K562 (cell line): ENCODE measurements around the gene OLAH. TPM values are rescaled to one million over a fixed set of nuclear protein-coding genes. Genes with fewer than 3 reads are reported as not detected.

ENCODE experiments used
- ATF2 ChIP-seq: sonication (generic); formaldehyde crosslinking; IDR thresholded peaks from 2 replicates; pipeline ENCODE4 v1.8.1; 2022; ENCODE audit warnings: missing genetic modification reagents
- ATF7 ChIP-seq: fragments of 450-650 bp; IDR thresholded peaks from 2 replicates; pipeline ENCODE4 v1.7.1; 2014; ENCODE audit warnings: mild to moderate bottlenecking, moderate library complexity
- CTCF ChIP-seq, 3 experiments: IDR thresholded peaks in 2 of 3; conservative IDR thresholded peaks in 1 of 3; 2 replicates each; pipeline ENCODE4 v1.5.1; 2011 to 2012; ENCODE audit warnings: low read length in 3 of 3, mild to moderate bottlenecking in 3 of 3, control low read depth in 2 of 3, improper control_type of control experiment in 1 of 3, inconsistent platforms in 1 of 3, low read depth in 1 of 3, mixed read lengths in 1 of 3, moderate library complexity in 1 of 3; ENCODE audit not compliant: insufficient read depth in 2 of 3
- DEAF1 ChIP-seq: fragments of 450-650 bp; formaldehyde crosslinking; IDR thresholded peaks from 2 replicates; pipeline ENCODE4 v1.4.0; 2020; ENCODE audit warnings: mild to moderate bottlenecking, moderate library complexity
- EHMT2 ChIP-seq: fragments of 450-650 bp; IDR thresholded peaks from 2 replicates; pipeline ENCODE4 v1.6.1; 2018; ENCODE audit warnings: antibody characterized with exemption
- HDAC8 ChIP-seq: fragments of 450-650 bp; IDR thresholded peaks from 2 replicates; pipeline ENCODE4 v1.6.1; 2016; ENCODE audit warnings: mild to moderate bottlenecking, missing genetic modification characterization, moderate library complexity, missing compliant biosample characterization
- KLF13 ChIP-seq: fragments of 450-650 bp; IDR thresholded peaks from 2 replicates; pipeline ENCODE4 v1.6.1; 2016; ENCODE audit warnings: missing genetic modification characterization, low read depth, mild to moderate bottlenecking, missing compliant biosample characterization, moderate library complexity, borderline replicate concordance
- RCOR1 ChIP-seq, 2 experiments: IDR thresholded peaks; 2 replicates each; pipeline ENCODE4 v1.6.1; 2012; ENCODE audit warnings: low read depth in 2 of 2, low read length in 2 of 2, borderline replicate concordance in 1 of 2, improper control_type of control experiment in 1 of 2
- RFX7 ChIP-seq: fragments of 250-450 bp; sonication (Bioruptor Pico); IDR thresholded peaks from 2 replicates; pipeline ENCODE4 v1.5.1; 2021; ENCODE audit warnings: mild to moderate bottlenecking
- SMC3 ChIP-seq: conservative IDR thresholded peaks from 2 replicates; pipeline ENCODE4 v1.6.1; 2011; ENCODE audit warnings: low read depth, low read length, improper control_type of control experiment; ENCODE audit not compliant: insufficient read depth
- SREBF1 ChIP-seq: fragments of 150-350 bp; IDR thresholded peaks from 2 replicates; pipeline ENCODE4 v1.6.1; 2014; ENCODE audit warnings: antibody characterized with exemption, low read depth, low read length, borderline replicate concordance
- TFAP4 ChIP-seq: sonication (generic); formaldehyde crosslinking; IDR thresholded peaks from 2 replicates; pipeline ENCODE4 v1.8.0; 2022; ENCODE audit warnings: missing genetic modification reagents, mild to moderate bottlenecking, moderate library complexity, borderline replicate concordance
- ZBTB2 ChIP-seq: fragments of 450-650 bp; IDR thresholded peaks from 2 replicates; pipeline ENCODE4 v1.6.1; 2016; ENCODE audit warnings: antibody characterized with exemption
- ZBTB9 ChIP-seq: fragments of 450-650 bp; formaldehyde crosslinking; IDR thresholded peaks from 2 replicates; pipeline ENCODE4 v1.4.0; 2020; ENCODE audit warnings: mild to moderate bottlenecking, moderate library complexity
- ZC3H4 ChIP-seq: sonication (generic); formaldehyde crosslinking; IDR thresholded peaks from 2 replicates; pipeline ENCODE4 v1.9.0; 2021; ENCODE audit warnings: missing genetic modification reagents, borderline replicate concordance
- ZNF212 ChIP-seq: fragments of 450-650 bp; formaldehyde crosslinking; IDR thresholded peaks from 2 replicates; pipeline ENCODE4 v1.4.0; 2020; ENCODE audit warnings: mild to moderate bottlenecking
- ZNF239 ChIP-seq: fragments of 250-450 bp; sonication (Bioruptor Pico); IDR thresholded peaks from 2 replicates; pipeline ENCODE4 v1.4.0; 2020; ENCODE audit warnings: mild to moderate bottlenecking
- polyA plus RNA-seq, 8 experiments: library from polyadenylated mRNA; depleted of rRNA in 4 of 8; stranded (reverse) in 5 of 8; unstranded in 3 of 8; fragments of >200 nt; fragmentation: Nextera tagmentation in 2 of 8; fragmentation: Illumina TruSeq in 1 of 8; extraction: Ambion mirVana in 2 of 8; extraction: Trizol in 1 of 8; gene quantifications; 2 replicates each; pipeline versions ENCODE4 v1.2.1 to v1.2.3, GENCODE V29; 2011 to 2014; ENCODE audit warnings: inconsistent platforms in 1 of 8, missing spikeins in 1 of 8
- total RNA-seq, 7 experiments: library from RNA; depleted of rRNA in 6 of 7; stranded (reverse); fragments of >200 nt in 6 of 7; fragmentation: Illumina TruSeq in 2 of 7; extraction: Trizol in 2 of 7; gene quantifications; 2 replicates each; pipeline versions ENCODE4 v1.2.1 to v1.2.3, GENCODE V29; 2011 to 2021; ENCODE audit warnings: low replicate concordance in 1 of 7

Gene OLAH
- total and polyA plus RNA-seq, 9 of the 15 experiments (the other 6 are each of a cell fraction or from before 2014, with no cell fraction given): 0.11 to 0.45 (median 0.18) TPM; not detected in 3

GRCh38 chr10:15106352-15107013 lies 62.7 kb downstream of the OLAH start (continued):
- no peak for TF ChIP-seq ZBTB9 (CRISPR knock-in tag)
- peak; percentile 87 for TF ChIP-seq DEAF1 (CRISPR knock-in tag)
- TF ChIP-seq SREBF1: no peak
- no peak for TF ChIP-seq EHMT2
- TF ChIP-seq ZC3H4 (CRISPR knock-in tag): no peak
- no peak for TF ChIP-seq KLF13 (tag)
- peak; percentile 29; the same call in 1 of the 2 replicates for TF ChIP-seq TFAP4 (CRISPR knock-in tag)
- no peak for TF ChIP-seq ZNF239 (CRISPR knock-in tag)
- no peak for TF ChIP-seq ATF7
- no peak for TF ChIP-seq ATF2 (CRISPR knock-in tag)
- TF ChIP-seq CTCF (IDR thresholded peaks at IDR 0.05 in 2 of 3, conservative IDR thresholded peaks at IDR 0.05 in 1 of 3; ENCODE audit: insufficient read depth in 2 of 3, low read depth in 1 of 3, low read length in 3 of 3): peak; percentile 84 to 93 (median 91)
- no peak for TF ChIP-seq ZBTB2
- peak; percentile 86 for TF ChIP-seq SMC3
- TF ChIP-seq RCOR1 (IDR thresholded peaks at IDR 0.05; ENCODE audit: borderline replicate concordance in 1 of 2, low read depth in 2 of 2, low read length in 2 of 2): peak in 1 of 2 experiments; percentile 16; a peak in 1 of 4 replicates
- TF ChIP-seq RFX7: no peak
- no peak for TF ChIP-seq HDAC8 (tag)
- no peak for TF ChIP-seq ZNF212 (CRISPR knock-in tag)
